HT-29 (cell line): ENCODE measurements around the gene HS3ST4. TPM values are rescaled to one million over a fixed set of nuclear protein-coding genes. Genes with fewer than 3 reads are reported as not detected.

ENCODE experiments used
- DNase-seq: peaks from one replicate; pipeline ENCODE4 v3.0.0-alpha.2; 2015; ENCODE audit warnings: low spot score
- total RNA-seq: library from RNA; depleted of rRNA; stranded (reverse); fragments of >200 nt; shearing (Covaris generic); gene quantifications from 2 replicates; pipeline ENCODE4 v1.2.3, GENCODE V29; 2014

The HS3ST4 gene
- total RNA-seq, 1 experiment from 2014 or later: not detected

GRCh38 chr16:25823891-25824290 is 132.1 kb downstream of the HS3ST4 start:
- DNase-seq: no peak

- DNase-seq: no peak
Observed at GRCh38 chr16:25827709-25828108, 135.9 kb downstream of the HS3ST4 start.

- no peak for DNase-seq
Observed at GRCh38 chr16:25828510-25828909, 136.8 kb downstream of the HS3ST4 start.

DNA sequence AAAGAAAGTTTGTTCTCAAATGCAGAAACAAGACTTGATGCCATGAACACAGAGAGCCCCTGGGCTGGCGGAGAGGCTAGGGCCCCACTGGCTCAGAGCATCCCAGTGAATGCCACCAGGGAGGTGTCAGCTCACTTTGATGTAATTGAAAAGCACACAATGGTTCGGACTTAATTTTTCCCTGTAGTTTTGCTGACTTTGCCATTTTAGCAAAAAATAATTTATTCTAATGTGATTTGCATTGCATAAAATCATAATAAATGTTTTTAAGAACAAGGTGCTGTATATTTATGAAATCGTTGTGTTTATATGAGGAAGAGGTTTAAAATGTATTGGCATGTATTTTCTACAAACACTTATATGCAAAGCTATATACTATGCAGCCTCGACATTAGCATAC is 140.5 kb downstream of the HS3ST4 start:
- no peak for DNase-seq

DNA sequence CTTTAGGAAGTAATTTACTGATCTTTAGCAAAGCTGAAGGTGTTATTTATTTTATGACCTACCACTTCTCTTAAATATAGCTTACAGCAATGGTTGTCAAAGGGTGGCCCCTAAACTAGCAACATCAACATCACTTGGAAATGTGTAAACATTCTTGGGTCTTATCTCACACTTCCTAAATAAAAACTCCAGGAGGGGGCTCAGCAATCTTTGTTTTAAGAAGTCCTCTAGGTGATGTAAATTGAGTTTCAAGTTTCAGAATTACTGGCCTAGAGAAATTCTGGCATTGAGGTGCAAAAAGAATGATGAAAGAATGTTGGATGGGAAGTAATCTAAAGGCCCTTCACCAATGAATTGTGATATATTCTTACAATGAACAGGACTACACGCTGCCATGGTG is 142.3 kb downstream of the HS3ST4 start:
- DNase-seq: no peak

DNA sequence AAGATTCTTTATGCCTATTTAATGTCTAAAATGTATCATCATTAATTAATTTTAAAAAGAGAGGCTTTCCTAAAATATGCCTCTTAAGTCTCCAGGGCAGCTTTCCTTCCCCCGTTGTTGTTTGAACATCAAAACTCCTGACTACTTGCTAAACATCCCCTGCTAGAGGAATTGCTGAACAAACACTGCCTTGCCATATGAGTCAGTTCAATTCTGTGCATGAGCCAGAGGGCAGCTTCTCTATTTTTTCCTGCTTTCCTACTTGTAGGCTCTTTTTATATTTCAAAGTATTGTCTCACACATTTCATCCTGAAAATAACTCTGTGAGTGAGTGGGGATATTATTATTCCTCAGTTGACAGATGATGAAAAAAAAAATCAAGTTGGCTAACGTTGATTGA is 143.4 kb downstream of the HS3ST4 start:
- no peak for DNase-seq

DNA sequence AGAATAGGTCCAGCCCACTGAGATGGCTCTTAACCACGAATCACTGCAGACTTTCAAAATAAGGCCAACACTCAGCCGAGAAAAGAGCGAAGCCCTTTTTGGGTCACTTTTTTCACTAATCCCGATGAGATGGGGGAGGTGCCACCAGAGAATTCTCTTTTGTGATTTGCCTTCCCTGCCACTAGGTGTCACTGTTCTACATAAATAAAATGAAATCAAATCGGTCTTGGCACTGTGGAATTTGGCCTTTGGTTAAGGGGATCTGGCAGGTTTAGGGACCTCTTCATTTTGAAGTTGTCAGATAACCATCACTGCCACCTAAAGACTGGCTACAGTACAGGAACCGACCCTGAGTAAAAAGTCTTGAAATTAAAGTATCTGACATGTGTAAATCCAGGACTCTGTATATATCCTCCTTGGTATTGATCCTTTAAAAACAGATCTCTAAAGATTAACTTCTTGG is 147.0 kb downstream of the HS3ST4 start:
- DNase-seq: peak; percentile 61

DNA sequence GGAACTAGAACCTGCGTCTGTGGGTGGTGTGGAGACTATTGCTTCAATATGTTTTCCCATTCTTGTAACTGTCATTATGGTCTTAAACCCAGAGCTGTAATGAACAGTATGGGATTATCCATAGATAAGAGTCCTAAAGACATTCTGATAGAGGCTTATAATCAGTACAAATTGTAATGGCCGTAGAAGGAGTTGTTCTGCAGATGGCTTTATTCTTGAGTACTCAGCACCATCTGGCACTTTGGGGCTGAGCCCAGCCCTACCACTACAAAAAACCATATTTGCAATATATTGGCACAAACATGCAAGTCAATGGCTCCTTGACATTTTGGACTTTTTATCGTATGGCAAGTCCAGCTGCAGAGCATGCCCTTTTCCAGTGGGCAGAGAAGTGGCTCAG is 150.0 kb downstream of the HS3ST4 start:
- DNase-seq: no peak

DNA sequence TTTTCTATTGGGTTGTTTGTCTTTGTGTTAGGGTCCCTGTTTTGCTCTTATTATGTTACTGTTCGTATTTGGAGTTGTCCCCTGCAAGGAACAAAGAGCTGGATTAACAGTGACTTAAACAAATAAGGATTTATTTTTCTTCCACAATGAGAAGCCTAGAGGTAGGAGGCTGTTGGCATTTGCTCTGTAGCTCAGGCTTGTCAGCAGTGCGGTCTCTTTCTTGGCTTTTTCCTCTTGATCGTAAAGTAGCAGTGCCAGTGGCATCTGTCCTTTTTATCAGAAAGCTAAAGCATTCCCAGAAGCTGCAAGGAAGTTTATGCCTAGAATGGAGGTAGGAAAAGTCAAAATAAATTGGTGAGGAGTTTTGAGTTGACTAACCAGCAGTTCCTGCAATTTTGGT is 154.1 kb downstream of the HS3ST4 start:
- DNase-seq: no peak

- no peak for DNase-seq
Observed at GRCh38 chr16:25854141-25854540, 162.4 kb downstream of the HS3ST4 start.

GRCh38 chr16:25855063-25855462 is 163.3 kb downstream of the HS3ST4 start:
- DNase-seq: no peak

- DNase-seq: no peak
Observed at GRCh38 chr16:25855818-25856217, 164.1 kb downstream of the HS3ST4 start.

DNA sequence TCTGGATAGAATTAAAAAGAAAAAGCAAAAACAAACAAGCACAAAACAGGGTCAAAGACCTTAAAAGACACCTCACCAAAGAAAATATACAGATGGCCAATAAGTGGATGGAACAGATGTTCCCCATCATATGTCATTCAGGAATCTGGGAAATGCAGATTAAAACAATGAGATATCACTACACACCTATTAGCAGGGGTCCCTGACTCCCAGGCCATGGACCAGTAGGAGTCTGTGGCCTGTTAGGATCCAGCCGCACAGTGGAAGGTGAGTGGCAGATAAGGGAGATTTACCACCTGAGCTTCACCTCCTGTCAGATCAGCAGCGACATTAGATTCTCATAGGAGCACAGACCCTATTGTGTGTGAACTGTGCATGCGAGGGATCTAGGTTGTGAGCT is 167.9 kb downstream of the HS3ST4 start:
- DNase-seq: no peak

GRCh38 chr16:25867041-25867440 is 175.3 kb downstream of the HS3ST4 start:
- DNase-seq: no peak

- no peak for DNase-seq
Observed at GRCh38 chr16:25868106-25868505, 176.3 kb downstream of the HS3ST4 start.

DNA sequence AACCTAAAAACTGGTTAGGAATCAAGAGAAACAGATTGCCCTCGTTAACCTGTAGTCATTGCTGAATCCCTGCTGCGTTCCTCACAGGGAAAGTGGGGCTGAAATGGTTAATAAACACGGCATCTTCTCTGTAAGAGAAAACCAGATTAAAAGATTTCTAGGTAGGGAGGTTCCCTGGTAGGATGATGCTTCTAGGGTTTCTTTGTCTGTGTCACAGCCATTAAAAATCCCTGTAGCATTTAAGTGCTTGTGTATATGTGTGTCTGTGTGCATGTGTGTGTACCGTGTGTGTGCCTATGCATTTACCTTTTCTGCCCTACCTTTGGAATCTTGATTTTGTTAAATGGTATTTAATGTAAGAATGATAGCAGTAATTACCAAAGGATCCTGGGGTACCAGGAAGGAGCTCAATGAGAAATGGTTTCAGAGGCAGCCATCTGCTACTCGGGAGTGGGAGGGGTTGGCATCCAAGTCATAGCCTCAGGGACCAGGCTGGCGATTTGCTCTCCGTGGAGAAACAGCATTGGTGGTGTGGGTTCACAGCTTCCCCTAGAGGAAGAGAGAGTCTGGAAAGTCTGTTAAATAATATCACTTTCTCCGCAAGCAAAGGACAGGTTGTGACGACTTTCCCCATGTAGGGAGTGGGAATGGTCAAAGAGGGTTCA is 177.1 kb downstream of the HS3ST4 start:
- DNase-seq: no peak

DNA sequence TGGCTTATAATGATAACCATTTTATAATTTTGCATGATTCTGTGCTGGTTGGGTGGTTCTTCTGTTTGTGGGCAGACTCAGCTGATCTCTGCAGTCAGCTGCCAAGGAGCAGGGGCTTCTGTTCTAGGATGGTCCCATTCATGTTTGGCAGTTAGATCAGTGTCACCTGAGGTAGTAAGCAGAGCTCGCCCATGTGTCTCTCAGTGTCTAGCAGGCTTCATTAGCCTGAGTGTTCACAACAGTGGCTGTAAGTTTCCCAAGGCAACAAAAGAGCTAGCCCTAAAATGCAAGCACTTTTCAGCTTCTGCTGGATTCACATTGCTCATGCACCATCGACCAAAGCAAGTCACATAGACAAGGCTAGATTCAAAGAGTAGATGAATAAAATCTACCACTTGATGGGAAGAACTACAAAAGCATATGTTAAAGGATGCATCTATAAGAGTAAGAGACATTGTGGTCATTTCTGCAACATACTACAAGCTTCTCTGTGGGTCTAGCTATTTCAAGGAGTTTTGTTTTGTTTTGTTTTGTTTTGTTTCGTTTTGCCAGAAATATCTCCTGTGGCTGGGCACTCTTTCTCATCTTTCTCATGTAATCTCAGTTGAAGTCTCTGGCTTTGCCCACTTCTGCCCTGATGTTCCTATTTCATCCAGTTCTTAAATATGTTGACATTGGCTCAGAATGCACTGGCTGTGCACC is 180.8 kb downstream of the HS3ST4 start:
- no peak for DNase-seq

- no peak for DNase-seq
Observed at GRCh38 chr16:25874196-25874595, 182.4 kb downstream of the HS3ST4 start.

GRCh38 chr16:25875956-25876598 is 184.3 kb downstream of the HS3ST4 start:
- no peak for DNase-seq

DNA sequence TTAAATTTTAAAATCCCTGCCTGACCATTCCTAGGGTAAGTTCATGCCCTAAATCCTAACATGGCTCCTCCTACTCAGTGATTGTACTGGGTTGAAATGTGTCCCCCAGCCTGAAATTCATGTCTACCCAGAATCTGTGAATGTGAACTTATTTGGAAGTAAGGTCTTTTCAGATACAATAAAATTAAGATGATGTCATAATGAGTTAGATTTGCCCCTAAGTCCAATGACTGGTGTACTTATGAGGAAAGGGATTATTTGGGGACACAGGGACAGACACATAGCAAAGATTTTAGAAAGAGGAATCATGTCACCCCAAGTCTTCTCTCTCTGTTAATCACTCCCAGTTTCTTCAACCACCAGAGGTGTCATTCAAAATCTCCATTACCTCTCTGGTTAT is 185.3 kb downstream of the HS3ST4 start:
- DNase-seq: no peak

DNA sequence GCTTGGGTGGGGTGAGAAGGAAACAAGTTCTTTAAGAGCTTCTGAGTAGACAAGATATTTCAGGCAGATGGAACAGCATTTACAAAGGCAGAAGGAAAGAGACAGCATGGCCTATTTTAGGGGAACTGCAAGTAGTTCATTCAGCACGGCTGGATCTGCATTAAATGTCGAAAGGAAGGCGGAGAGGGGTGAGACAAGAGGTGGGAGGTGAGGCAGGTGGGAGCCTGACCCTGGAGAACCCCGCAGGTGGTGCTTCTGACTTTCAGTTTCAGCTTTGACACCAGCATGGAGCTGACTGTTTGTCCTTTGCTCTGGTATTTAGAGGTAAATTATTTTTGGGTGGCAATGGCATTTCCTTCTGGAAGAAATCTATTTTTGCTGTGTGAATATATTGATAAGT is 194.8 kb downstream of the HS3ST4 start:
- no peak for DNase-seq

GRCh38 chr16:25888868-25889267 is 197.1 kb downstream of the HS3ST4 start:
- no peak for DNase-seq

GRCh38 chr16:25893332-25893731 is 201.6 kb downstream of the HS3ST4 start:
- no peak for DNase-seq
